H9 (cell line): ENCODE data around the gene SNAP25. TPM values are rescaled to one million over a fixed set of nuclear protein-coding genes. Genes with fewer than 3 reads are reported as not detected.

ENCODE experiments used
- DNase-seq: peaks from one replicate; pipeline ENCODE4 v3.0.0-alpha.2; 2017
- H2AFZ ChIP-seq: one replicate; pipeline ENCODE4 v1.6.1; 2013; ENCODE audit warnings: mild to moderate bottlenecking, low read length, control low read depth, moderate library complexity
- H2AK5ac ChIP-seq: 2 replicates; pipeline ENCODE4 v1.6.1; 2013; ENCODE audit warnings: low read length, control low read depth, mixed read lengths; ENCODE audit not compliant: insufficient read length
- H2BK120ac ChIP-seq: one replicate; pipeline ENCODE4 v1.6.1; 2013; ENCODE audit warnings: low read depth, mild to moderate bottlenecking, low read length, control low read depth, inconsistent platforms; ENCODE audit not compliant: poor library complexity, severe bottlenecking
- H2BK12ac ChIP-seq: 2 replicates; pipeline ENCODE4 v1.6.1; 2013; ENCODE audit warnings: low read length, control low read depth, mixed read lengths, low read depth; ENCODE audit not compliant: insufficient read length
- H2BK15ac ChIP-seq: 2 replicates; pipeline ENCODE4 v1.6.1; 2013; ENCODE audit warnings: low read depth, low read length, control low read depth
- H2BK20ac ChIP-seq: one replicate; pipeline ENCODE4 v1.6.1; 2013; ENCODE audit warnings: low read depth, mild to moderate bottlenecking, low read length, control low read depth, inconsistent platforms; ENCODE audit not compliant: poor library complexity, severe bottlenecking
- H2BK5ac ChIP-seq: 2 replicates; pipeline ENCODE4 v1.6.1; 2013; ENCODE audit warnings: low read length, control low read depth, mixed read lengths; ENCODE audit not compliant: insufficient read length
- H3K14ac ChIP-seq: 2 replicates; pipeline ENCODE4 v1.6.1; 2013; ENCODE audit warnings: low read length, control low read depth; ENCODE audit not compliant: insufficient read depth
- H3K18ac ChIP-seq: 2 replicates; pipeline ENCODE4 v1.6.1; 2013; ENCODE audit warnings: low read depth, mild to moderate bottlenecking, mixed read lengths, low read length, control low read depth; ENCODE audit not compliant: insufficient read length
- H3K23ac ChIP-seq: 2 replicates; pipeline ENCODE4 v1.6.1; 2013; ENCODE audit warnings: low read length, control low read depth, mixed read lengths, low read depth; ENCODE audit not compliant: insufficient read length
- H3K23me2 ChIP-seq: 2 replicates; pipeline ENCODE4 v1.6.1; 2013; ENCODE audit warnings: low read depth, mild to moderate bottlenecking, mixed read lengths, low read length, control low read depth; ENCODE audit not compliant: insufficient read length, poor library complexity, severe bottlenecking
- H3K27ac ChIP-seq: 2 replicates; pipeline ENCODE4 v1.5.1; 2013; ENCODE audit warnings: low read length, control low read depth, mixed read lengths, low read depth; ENCODE audit not compliant: insufficient read length
- H3K27me3 ChIP-seq: 2 replicates; pipeline ENCODE4 v1.6.1; 2013; ENCODE audit warnings: low read length, control low read depth, inconsistent platforms; ENCODE audit not compliant: insufficient read depth
- H3K4ac ChIP-seq: 2 replicates; pipeline ENCODE4 v1.6.1; 2013; ENCODE audit warnings: low read depth, mild to moderate bottlenecking, control low read depth, inconsistent platforms, low read length, moderate library complexity
- H3K4me1 ChIP-seq: 2 replicates; pipeline ENCODE4 v1.6.1; 2013; ENCODE audit warnings: low read length, control low read depth, inconsistent platforms; ENCODE audit not compliant: insufficient read depth
- H3K4me2 ChIP-seq: 2 replicates; pipeline ENCODE4 v1.6.1; 2013; ENCODE audit warnings: low read length, control low read depth, mixed read lengths; ENCODE audit not compliant: insufficient read length, insufficient read depth
- H3K56ac ChIP-seq: 2 replicates; pipeline ENCODE4 v1.6.1; 2013; ENCODE audit warnings: low read depth, mild to moderate bottlenecking, mixed read lengths, low read length, control low read depth; ENCODE audit not compliant: insufficient read length
- H3K79me1 ChIP-seq: 2 replicates; pipeline ENCODE4 v1.6.1; 2013; ENCODE audit warnings: low read depth, mild to moderate bottlenecking, moderate library complexity, low read length, control low read depth, inconsistent platforms; ENCODE audit not compliant: insufficient read depth, poor library complexity, severe bottlenecking
- H3K79me2 ChIP-seq: 2 replicates; pipeline ENCODE4 v1.6.1; 2013; ENCODE audit warnings: low read length, control low read depth, inconsistent platforms; ENCODE audit not compliant: insufficient read depth
- H3K9ac ChIP-seq: 2 replicates; pipeline ENCODE4 v1.6.1; 2013; ENCODE audit warnings: low read length, control low read depth, mixed read lengths; ENCODE audit not compliant: insufficient read length; ENCODE audit errors: extremely low read depth
- H3K9me3 ChIP-seq: one replicate; pipeline ENCODE4 v1.6.1; 2013; ENCODE audit warnings: low read depth, low read length, inconsistent platforms; ENCODE audit not compliant: control insufficient read depth
- H3T11ph ChIP-seq: one replicate; pipeline ENCODE4 v1.6.1; 2013; ENCODE audit warnings: mild to moderate bottlenecking, low read length, control low read depth, inconsistent platforms
- H4K20me1 ChIP-seq: one replicate; pipeline ENCODE4 v1.6.1; 2013; ENCODE audit not compliant: control insufficient read depth, insufficient read length, insufficient read depth
- H4K5ac ChIP-seq: 2 replicates; pipeline ENCODE4 v1.6.1; 2013; ENCODE audit warnings: low read depth, mild to moderate bottlenecking, mixed read lengths, low read length, control low read depth; ENCODE audit not compliant: insufficient read length
- H4K8ac ChIP-seq: replicated peaks from 2 replicates; pipeline ENCODE4 v1.6.1; 2013; ENCODE audit warnings: low read length, control low read depth, mixed read lengths, low read depth; ENCODE audit not compliant: insufficient read length
- H4K91ac ChIP-seq: 2 replicates; pipeline ENCODE4 v1.6.1; 2013; ENCODE audit warnings: low read depth, mild to moderate bottlenecking, moderate library complexity, mixed read lengths, low read length, control low read depth; ENCODE audit not compliant: insufficient read length
- H3K27ac Mint-ChIP-seq, 3 experiments: 2 replicates in 2 of 3; 3 replicates in 1 of 3; pipeline ENCODE4 v1.8.0; 2020 to 2021; ENCODE audit warnings: mixed read lengths in 3 of 3, mild to moderate bottlenecking in 1 of 3, moderate library complexity in 1 of 3
- H3K27me3 Mint-ChIP-seq: 2 replicates; pipeline ENCODE4 v1.8.0; 2021; ENCODE audit warnings: low read depth, mild to moderate bottlenecking, moderate library complexity, mixed read lengths
- H3K36me3 Mint-ChIP-seq, 3 experiments: 2 replicates in 2 of 3; 3 replicates in 1 of 3; pipeline ENCODE4 v1.8.0; 2020 to 2021; ENCODE audit warnings: low read depth in 3 of 3, mixed read lengths in 3 of 3; ENCODE audit not compliant: insufficient read depth in 1 of 3
- H3K4me1 Mint-ChIP-seq, 2 experiments: 2 replicates each; pipeline ENCODE4 v1.8.0; 2020; ENCODE audit warnings: mixed read lengths in 2 of 2
- H3K4me3 Mint-ChIP-seq, 2 experiments: 2 replicates in 1 of 2; 3 replicates in 1 of 2; pipeline ENCODE4 v1.8.0; 2020 to 2021; ENCODE audit warnings: mild to moderate bottlenecking in 2 of 2, mixed read lengths in 2 of 2, moderate library complexity in 1 of 2
- H3K9me3 Mint-ChIP-seq, 2 experiments: 2 replicates in 1 of 2; 3 replicates in 1 of 2; pipeline ENCODE4 v1.8.0; 2020; ENCODE audit warnings: mild to moderate bottlenecking in 2 of 2, mixed read lengths in 2 of 2, moderate library complexity in 1 of 2
- WGBS: extraction: QIAGEN DNeasy Blood & Tissue Kit; methylation state at CpG from one replicate; pipeline ENCODE4 v1.1.7; 2013; ENCODE audit warnings: missing lambda C conversion rate, low lambda C conversion rate, mixed read lengths; ENCODE audit not compliant: insufficient read length; ENCODE audit errors: extremely low coverage; 5-methylcytosine and 5-hydroxymethylcytosine counted together
- total RNA-seq: library from RNA; stranded (reverse); gene quantifications from 2 replicates; pipeline ENCODE4 v1.2.1, GENCODE V29; 2021
- TF ChIP-seq, protein P1 (sequence below): fragments of 200-600 bp; sonication (generic); conservative IDR thresholded peaks from 3 replicates; pipeline ENCODE4 v1.8.0; 2021; ENCODE audit warnings: antibody characterized with exemption, mild to moderate bottlenecking

Gene SNAP25
- total RNA-seq, 1 experiment from 2014 or later, result 0.13 TPM

- peaks cover 3 to 5% of the 10 kb centered on the region in 2 experiments; a peak in 3 of 5 replicates for H3K9me3 Mint-ChIP-seq
- WGBS, result no CpG with 5 or more reads among the region's 1 CpG
Measured at GRCh38 chr20:10342152-10342551, 123.5 kb downstream of the SNAP25 start.

More at GRCh38 chr20:10342152-10342551, 123.5 kb downstream of the SNAP25 start:
- Mint-ChIP-seq H3K4me1 (peaks cover 7% of the 10 kb centered on the region in 2 experiments; a peak in 3 of 4 replicates), H3K36me3 (peaks cover 1 to 10% (median 5%) of the 10 kb centered on the region in 3 experiments; a peak in 4 of 7 replicates), H3K27me3 (no peaks in the 10 kb centered on the region; the same call in 1 of the 2 replicates), H3K4me3 (no peak overlapping the region), H3K27ac (no peak overlapping the region)
- H4K91ac ChIP-seq, result no peak overlapping the region
- H4K20me1 ChIP-seq, result no peaks in the 10 kb centered on the region
- H4K8ac ChIP-seq, result no peak overlapping the region
- DNase-seq, result no peak
- TF ChIP-seq, protein P1, sequence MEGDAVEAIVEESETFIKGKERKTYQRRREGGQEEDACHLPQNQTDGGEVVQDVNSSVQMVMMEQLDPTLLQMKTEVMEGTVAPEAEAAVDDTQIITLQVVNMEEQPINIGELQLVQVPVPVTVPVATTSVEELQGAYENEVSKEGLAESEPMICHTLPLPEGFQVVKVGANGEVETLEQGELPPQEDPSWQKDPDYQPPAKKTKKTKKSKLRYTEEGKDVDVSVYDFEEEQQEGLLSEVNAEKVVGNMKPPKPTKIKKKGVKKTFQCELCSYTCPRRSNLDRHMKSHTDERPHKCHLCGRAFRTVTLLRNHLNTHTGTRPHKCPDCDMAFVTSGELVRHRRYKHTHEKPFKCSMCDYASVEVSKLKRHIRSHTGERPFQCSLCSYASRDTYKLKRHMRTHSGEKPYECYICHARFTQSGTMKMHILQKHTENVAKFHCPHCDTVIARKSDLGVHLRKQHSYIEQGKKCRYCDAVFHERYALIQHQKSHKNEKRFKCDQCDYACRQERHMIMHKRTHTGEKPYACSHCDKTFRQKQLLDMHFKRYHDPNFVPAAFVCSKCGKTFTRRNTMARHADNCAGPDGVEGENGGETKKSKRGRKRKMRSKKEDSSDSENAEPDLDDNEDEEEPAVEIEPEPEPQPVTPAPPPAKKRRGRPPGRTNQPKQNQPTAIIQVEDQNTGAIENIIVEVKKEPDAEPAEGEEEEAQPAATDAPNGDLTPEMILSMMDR, result no peak
- H3K27ac ChIP-seq, result no peak overlapping the region
- H3K4ac ChIP-seq, result no peak overlapping the region
- H3K79me1 ChIP-seq, result no peaks in the 10 kb centered on the region
- no peak overlapping the region for H4K5ac ChIP-seq
- H2BK12ac ChIP-seq, result no peak overlapping the region
- no peak overlapping the region for H3K56ac ChIP-seq
- H2AK5ac ChIP-seq, result no peak overlapping the region
- H2BK5ac ChIP-seq, result no peak overlapping the region
- H3K27me3 ChIP-seq, result no peaks in the 10 kb centered on the region
- no peak overlapping the region for H2BK15ac ChIP-seq
- H3K79me2 ChIP-seq, result no peaks in the 10 kb centered on the region
- no peak overlapping the region for H3T11ph ChIP-seq
- H2BK120ac ChIP-seq, result no peak overlapping the region
- no peak overlapping the region for H2AFZ ChIP-seq
- no peak overlapping the region for H2BK20ac ChIP-seq
- no peak overlapping the region for H3K4me2 ChIP-seq
- H3K23me2 ChIP-seq, result no peaks in the 10 kb centered on the region
- H3K9ac ChIP-seq, result no peak overlapping the region
- no peak overlapping the region for H3K23ac ChIP-seq
- no peak overlapping the region for H3K14ac ChIP-seq
- H3K4me1 ChIP-seq, result no peaks in the 10 kb centered on the region
- peaks cover 8% of the 10 kb centered on the region for H3K9me3 ChIP-seq
- H3K18ac ChIP-seq, result no peak overlapping the region
